NB4 (cell line): Measurements from ENCODE around the gene TRIM54.

ENCODE experiments used
- CTCF ChIP-seq: IDR thresholded peaks from one replicate; pipeline ENCODE4 v1.5.1; 2012; ENCODE audit warnings: low read depth, low read length
- POLR2A ChIP-seq: IDR thresholded peaks from 2 replicates; pipeline ENCODE4 v1.6.1; 2011; ENCODE audit warnings: mild to moderate bottlenecking; ENCODE audit not compliant: insufficient read length; ENCODE audit errors: extremely low read depth

- TF ChIP-seq CTCF: no peak
- TF ChIP-seq POLR2A: no peak
These were observed 27.4 kb downstream of the TRIM54 start for GRCh38 chr2:27309651-27310050.
